ENCODE data around the gene C1orf141. TPM values are rescaled to one million over a fixed set of nuclear protein-coding genes. Genes with fewer than 3 reads are reported as not detected.

C1orf141 gene
- total RNA-seq, 1 experiment from 2014 or later, result not detected

GRCh38 chr1:67130673-67131072 lies 4.1 kb downstream of the C1orf141 start:
- no peak overlapping the region for H3K4me3 Mint-ChIP-seq (ENCODE audit: low read depth, unreplicated experiment)
- BruUV-seq (replicated peaks), result no TSS peak
- H3K27ac Mint-ChIP-seq (ENCODE audit: unreplicated experiment), result no peak overlapping the region
- intact Hi-C loops (cut with micrococcal nuclease; ENCODE audit: unreplicated experiment), result no loop called here
- no peaks in the 10 kb centered on the region for H3K4me1 Mint-ChIP-seq (ENCODE audit: low read depth, unreplicated experiment)
- CTCF ChIA-PET, result no interaction called here
- no peaks in the 10 kb centered on the region for H3K27me3 Mint-ChIP-seq (ENCODE audit: unreplicated experiment)
- H3K9me3 Mint-ChIP-seq (ENCODE audit: low read depth, unreplicated experiment), result no peaks in the 10 kb centered on the region
- DNase-seq, result no peak
- H3K36me3 Mint-ChIP-seq (ENCODE audit: insufficient read depth, unreplicated experiment), result no peaks in the 10 kb centered on the region
- TF ChIP-seq CTCF (IDR thresholded peaks at IDR 0.05; ENCODE audit: unreplicated experiment), result no peak

GRCh38 chr1:67126974-67127373 lies 7.8 kb downstream of the C1orf141 start:
- Mint-ChIP-seq H3K4me1 (ENCODE audit: low read depth, unreplicated experiment) (no peaks in the 10 kb centered on the region), H3K27me3 (ENCODE audit: unreplicated experiment) (no peaks in the 10 kb centered on the region), H3K4me3 (ENCODE audit: low read depth, unreplicated experiment) (no peak overlapping the region), H3K9me3 (ENCODE audit: low read depth, unreplicated experiment) (no peaks in the 10 kb centered on the region), H3K27ac (ENCODE audit: unreplicated experiment) (no peak overlapping the region), H3K36me3 (ENCODE audit: insufficient read depth, unreplicated experiment) (no peaks in the 10 kb centered on the region)
- no TSS peak for BruUV-seq (replicated peaks)
- no peak for TF ChIP-seq CTCF (IDR thresholded peaks at IDR 0.05; ENCODE audit: unreplicated experiment)
- intact Hi-C loops (cut with micrococcal nuclease; ENCODE audit: unreplicated experiment), result no loop called here
- no peak for DNase-seq
- CTCF ChIA-PET, result interaction anchor here (1.0 to 1.3 kb wide), 2 partner anchors 10 to 26 kb away, joined by 3 to 4 read pairs; no protein-coding TSS in a partner anchor

GRCh38 chr1:67126111-67126746 lies 8.5 kb downstream of the C1orf141 start:
- no TSS peak for BruUV-seq (replicated peaks)
- H3K4me3 Mint-ChIP-seq (ENCODE audit: low read depth, unreplicated experiment), result no peak overlapping the region
- DNase-seq, result no peak
- no peaks in the 10 kb centered on the region for H3K27me3 Mint-ChIP-seq (ENCODE audit: unreplicated experiment)
- CTCF ChIA-PET, result interaction anchor here (1.0 to 1.3 kb wide), 2 partner anchors 11 to 25 kb away, joined by 3 to 4 read pairs; no protein-coding TSS in a partner anchor
- H3K4me1 Mint-ChIP-seq (ENCODE audit: low read depth, unreplicated experiment), result no peaks in the 10 kb centered on the region
- intact Hi-C loops (cut with micrococcal nuclease; ENCODE audit: unreplicated experiment), result no loop called here
- H3K9me3 Mint-ChIP-seq (ENCODE audit: low read depth, unreplicated experiment), result no peaks in the 10 kb centered on the region
- H3K27ac Mint-ChIP-seq (ENCODE audit: unreplicated experiment), result no peak overlapping the region
- no peak for TF ChIP-seq CTCF (IDR thresholded peaks at IDR 0.05; ENCODE audit: unreplicated experiment)
- H3K36me3 Mint-ChIP-seq (ENCODE audit: insufficient read depth, unreplicated experiment), result no peaks in the 10 kb centered on the region

GRCh38 chr1:67124455-67124854 lies 10.3 kb downstream of the C1orf141 start:
- CTCF ChIA-PET, result no interaction called here
- no peaks in the 10 kb centered on the region for H3K27me3 Mint-ChIP-seq (ENCODE audit: unreplicated experiment)
- no peak overlapping the region for H3K4me3 Mint-ChIP-seq (ENCODE audit: low read depth, unreplicated experiment)
- no peak for TF ChIP-seq CTCF (IDR thresholded peaks at IDR 0.05; ENCODE audit: unreplicated experiment)
- H3K27ac Mint-ChIP-seq (ENCODE audit: unreplicated experiment), result no peak overlapping the region
- H3K9me3 Mint-ChIP-seq (ENCODE audit: low read depth, unreplicated experiment), result no peaks in the 10 kb centered on the region
- no TSS peak for BruUV-seq (replicated peaks)
- no peaks in the 10 kb centered on the region for H3K36me3 Mint-ChIP-seq (ENCODE audit: insufficient read depth, unreplicated experiment)
- no peak for DNase-seq
- intact Hi-C loops (cut with micrococcal nuclease; ENCODE audit: unreplicated experiment), result no loop called here
- no peaks in the 10 kb centered on the region for H3K4me1 Mint-ChIP-seq (ENCODE audit: low read depth, unreplicated experiment)

Measured in Calu3 (cell line).